Measurements from ENCODE around the gene SHF.

Gene SHF

DNA sequence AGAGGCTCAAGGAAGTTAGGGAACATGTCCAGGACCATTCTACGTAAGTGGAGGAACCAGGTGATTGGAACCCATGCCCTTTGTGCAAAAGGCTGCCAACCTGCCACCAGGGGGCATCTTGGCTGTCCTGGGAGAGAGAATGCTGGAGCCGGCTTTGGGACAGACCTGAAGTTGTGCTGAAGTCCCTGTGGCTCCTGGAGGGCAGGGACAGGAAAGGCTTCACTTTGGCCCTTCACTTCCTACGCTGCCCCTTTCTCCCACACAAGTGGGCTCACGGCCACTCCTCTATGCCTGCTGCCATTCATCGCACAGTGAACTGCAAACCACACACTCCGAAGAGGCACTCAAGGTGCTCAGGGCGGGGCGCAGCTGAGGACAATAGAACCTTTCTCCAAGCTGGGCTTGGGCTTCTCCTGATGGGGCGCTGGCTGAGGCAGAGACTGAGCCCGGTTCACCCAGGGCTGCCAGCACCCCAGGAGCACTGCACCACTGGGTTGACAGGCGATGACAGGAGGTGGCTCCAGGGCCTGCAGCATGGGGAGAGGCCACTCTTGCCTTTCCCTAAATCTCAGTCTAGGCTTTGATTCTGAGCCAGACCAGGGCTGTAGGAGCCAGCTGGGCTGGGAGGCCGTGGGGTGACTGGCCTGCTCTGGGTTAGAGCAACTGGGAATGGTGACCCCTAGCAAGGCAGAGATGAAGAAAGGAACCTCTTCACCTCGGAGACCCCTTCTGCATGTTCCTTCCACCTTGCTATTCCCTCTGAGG lies 8.4 kb downstream of the SHF start:
- peak; percentile 71 for TF ChIP-seq CTCF (IDR thresholded peaks at IDR 0.05; ENCODE audit: low read depth, low read length, missing control alignments)
- no peak overlapping the region for H3K4me3 ChIP-seq (ENCODE audit: low read depth, low read length)
- H3K36me3 ChIP-seq (replicated peaks), result no peaks in the 10 kb centered on the region
- in situ Hi-C loops (cut with HindIII; ENCODE audit: low pct_ligation_motif_present, low sequenced_read_pairs), result no loop called here
- H3K27ac ChIP-seq, result no peak overlapping the region
- no peaks in the 10 kb centered on the region for H3K27me3 ChIP-seq (replicated peaks)
- DNase-seq, result no peak

- no peak overlapping the region for H3K27ac ChIP-seq
- no peak overlapping the region for H3K4me3 ChIP-seq (ENCODE audit: low read depth, low read length)
- in situ Hi-C loops (cut with HindIII; ENCODE audit: low pct_ligation_motif_present, low sequenced_read_pairs), result no loop called here
- no peak for DNase-seq
- no peak for TF ChIP-seq CTCF (IDR thresholded peaks at IDR 0.05; ENCODE audit: low read depth, low read length, missing control alignments)
- H3K27me3 ChIP-seq (replicated peaks), result no peaks in the 10 kb centered on the region
- no peaks in the 10 kb centered on the region for H3K36me3 ChIP-seq (replicated peaks)
Measured at GRCh38 chr15:45177285-45177684, 10.5 kb downstream of the SHF start.

DNA sequence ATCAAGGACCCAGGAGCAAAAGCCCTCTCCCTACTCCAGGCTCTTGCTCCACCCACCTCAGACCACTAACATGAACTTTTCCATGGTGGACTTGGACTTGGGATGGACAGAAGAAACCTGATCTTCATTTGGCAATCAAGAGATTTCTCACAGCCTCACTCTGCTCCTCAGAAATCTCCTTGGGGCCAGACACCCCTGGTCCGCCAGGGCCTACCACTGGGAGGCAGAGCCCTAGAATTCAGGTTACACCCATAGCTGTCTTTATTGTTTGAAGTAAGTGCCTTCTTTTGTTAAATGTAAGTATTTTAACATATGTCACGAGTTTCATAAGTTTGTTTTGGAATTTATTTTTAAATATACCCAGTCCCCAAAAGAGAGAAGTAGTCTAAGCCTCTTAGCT lies 13.2 kb downstream of the SHF start:
- no peak for TF ChIP-seq CTCF (IDR thresholded peaks at IDR 0.05; ENCODE audit: low read depth, low read length, missing control alignments)
- Histone ChIP-seq H3K27ac (no peak overlapping the region), H3K4me3 (ENCODE audit: low read depth, low read length) (no peak overlapping the region), H3K27me3 (replicated peaks) (no peaks in the 10 kb centered on the region), H3K36me3 (replicated peaks) (no peaks in the 10 kb centered on the region)
- in situ Hi-C loops (cut with HindIII; ENCODE audit: low pct_ligation_motif_present, low sequenced_read_pairs), result no loop called here
- DNase-seq, result no peak

- Histone ChIP-seq H3K27me3 (replicated peaks) (no peaks in the 10 kb centered on the region), H3K27ac (no peak overlapping the region), H3K36me3 (replicated peaks) (no peaks in the 10 kb centered on the region), H3K4me3 (ENCODE audit: low read depth, low read length) (no peak overlapping the region)
- in situ Hi-C loops (cut with HindIII; ENCODE audit: low pct_ligation_motif_present, low sequenced_read_pairs), result no loop called here
- no peak for TF ChIP-seq CTCF (IDR thresholded peaks at IDR 0.05; ENCODE audit: low read depth, low read length, missing control alignments)
- DNase-seq, result no peak
Measured at GRCh38 chr15:45174069-45174468, 13.7 kb downstream of the SHF start.

DNA sequence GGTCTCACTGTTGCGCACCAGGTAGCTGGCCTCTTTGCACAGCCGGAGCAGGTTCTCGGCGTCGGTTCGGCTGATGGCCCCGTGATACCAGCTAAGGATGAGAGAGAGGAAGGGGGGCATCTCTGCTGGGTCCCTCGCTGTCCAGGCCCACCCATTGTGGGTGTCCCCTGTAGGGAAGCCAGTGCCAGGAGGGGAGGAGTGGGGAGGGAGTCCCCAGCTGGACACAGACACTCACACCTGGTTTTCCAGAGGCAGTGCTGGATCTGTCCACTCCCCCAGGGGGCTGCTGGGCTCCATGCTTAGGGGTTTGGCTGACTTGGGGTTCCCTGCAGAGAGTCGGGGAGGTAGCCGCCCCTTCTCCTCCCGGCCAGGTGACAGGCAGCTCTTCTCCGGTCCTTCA lies 15.9 kb downstream of the SHF start:
- no peak overlapping the region for H3K27ac ChIP-seq
- no peak for TF ChIP-seq CTCF (IDR thresholded peaks at IDR 0.05; ENCODE audit: low read depth, low read length, missing control alignments)
- H3K4me3 ChIP-seq (ENCODE audit: low read depth, low read length), result no peak overlapping the region

More for the DNA sequence above, 15.9 kb downstream of the SHF start:
- no peak for DNase-seq
- Histone ChIP-seq H3K27me3 (replicated peaks) (no peaks in the 10 kb centered on the region), H3K36me3 (replicated peaks) (no peaks in the 10 kb centered on the region)
- in situ Hi-C loops (cut with HindIII; ENCODE audit: low pct_ligation_motif_present, low sequenced_read_pairs), result no loop called here
